GM18519 (cell line): ENCODE results near the gene POMT2.
"Not testable (repeated sequence)": the region's sequence is repeated elsewhere in the genome, so short reads cannot be mapped to it uniquely, and the experiment has no call there.

ENCODE experiments used
- ATAC-seq: cut with Tn5 transposase; IDR thresholded peaks from one replicate; pipeline ENCODE4 v1.9.1; 2021; ENCODE audit warnings: mild to moderate bottlenecking, moderate library complexity; ENCODE audit not compliant: unreplicated experiment, low FRiP score

The POMT2 gene

GRCh38 chr14:77325746-77326094, 5.0 kb upstream of the POMT2 start:
- no peak for ATAC-seq

DNA sequence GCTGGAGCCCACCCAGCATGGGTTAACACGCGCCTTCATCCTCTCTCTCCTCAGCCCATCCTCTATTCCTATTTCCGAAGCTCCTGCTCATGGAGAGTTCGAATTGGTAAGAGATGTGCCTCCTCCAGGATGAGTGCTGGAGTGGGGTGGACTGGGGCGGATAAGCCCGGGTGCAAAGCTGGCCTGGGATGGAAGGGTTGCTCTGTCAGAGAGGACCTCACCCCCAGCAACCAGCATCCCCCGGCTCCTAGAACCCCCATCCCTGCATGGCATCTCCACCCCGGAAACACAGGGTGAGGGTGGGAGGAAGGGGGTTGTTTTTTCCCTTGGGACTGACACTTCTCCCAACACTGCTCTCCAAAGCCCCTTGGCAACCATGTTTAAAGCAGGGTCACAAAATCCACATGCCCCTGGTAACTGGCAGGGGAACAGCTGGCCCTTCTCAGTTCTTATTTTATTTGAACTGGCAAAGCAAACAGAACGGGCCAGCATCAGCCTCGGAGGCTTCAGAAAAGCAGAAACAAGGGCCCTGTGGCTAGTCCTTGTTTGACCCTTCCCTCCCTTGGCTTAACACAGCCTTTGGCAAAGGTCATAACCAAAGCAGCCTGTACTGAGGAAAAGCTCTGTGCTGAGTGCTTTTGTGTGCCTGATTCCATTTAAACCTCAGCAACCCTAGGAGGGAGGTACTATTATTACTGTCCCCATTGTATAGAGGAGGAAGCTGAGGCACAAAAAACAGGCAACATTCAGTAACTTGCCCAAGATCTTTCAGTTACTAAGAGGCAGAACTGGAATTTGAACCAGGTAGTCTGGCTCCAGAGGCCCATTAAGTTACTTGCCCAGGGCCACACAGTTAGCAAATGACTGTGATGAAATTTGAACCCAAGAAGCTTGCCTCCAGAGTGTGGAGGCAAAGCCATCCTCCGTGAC, 4.4 kb upstream of the POMT2 start:
- ATAC-seq, result no peak

DNA sequence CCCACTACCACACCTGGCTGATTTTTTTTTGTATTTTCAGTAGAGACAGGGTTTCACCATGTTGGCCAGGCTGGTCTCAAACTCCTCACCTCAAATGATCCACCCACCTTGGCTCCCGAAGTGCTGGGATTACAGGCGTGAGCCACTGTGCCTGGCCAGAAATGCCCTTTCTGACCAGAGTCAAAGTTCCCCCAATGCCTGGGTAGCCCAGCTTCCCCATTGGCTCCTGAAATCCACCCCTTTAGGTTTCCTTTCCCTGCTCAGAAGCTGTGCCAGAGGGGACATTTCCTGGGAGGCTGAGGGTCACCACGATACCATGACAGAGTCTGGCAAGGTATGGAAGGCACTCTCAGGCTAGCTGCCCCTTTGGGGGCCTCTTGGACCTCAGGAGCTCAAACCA, 3.6 kb upstream of the POMT2 start:
- no peak for ATAC-seq

DNA sequence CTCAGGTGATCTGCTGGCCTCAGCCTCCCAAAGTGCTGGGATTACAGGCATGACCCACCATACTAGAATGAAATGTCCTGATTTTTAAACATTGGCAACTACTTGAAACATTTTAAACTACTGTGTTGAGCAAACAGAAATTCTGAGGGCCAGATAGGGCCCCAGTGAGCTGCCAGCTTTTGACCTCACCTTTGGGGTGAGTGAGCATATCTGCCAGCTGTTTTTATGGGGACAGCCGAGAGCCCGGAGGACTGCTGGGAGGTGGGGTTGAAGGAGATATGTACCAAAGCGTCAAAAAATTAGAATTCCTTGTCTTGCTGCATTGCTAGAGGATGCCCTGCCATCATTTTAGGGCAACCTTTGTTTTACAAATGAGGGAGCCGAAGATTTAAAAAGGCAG, 2.9 kb upstream of the POMT2 start:
- no peak for ATAC-seq

- ATAC-seq, result no peak
Measured at GRCh38 chr14:77322951-77323350, 2.3 kb upstream of the POMT2 start.

DNA sequence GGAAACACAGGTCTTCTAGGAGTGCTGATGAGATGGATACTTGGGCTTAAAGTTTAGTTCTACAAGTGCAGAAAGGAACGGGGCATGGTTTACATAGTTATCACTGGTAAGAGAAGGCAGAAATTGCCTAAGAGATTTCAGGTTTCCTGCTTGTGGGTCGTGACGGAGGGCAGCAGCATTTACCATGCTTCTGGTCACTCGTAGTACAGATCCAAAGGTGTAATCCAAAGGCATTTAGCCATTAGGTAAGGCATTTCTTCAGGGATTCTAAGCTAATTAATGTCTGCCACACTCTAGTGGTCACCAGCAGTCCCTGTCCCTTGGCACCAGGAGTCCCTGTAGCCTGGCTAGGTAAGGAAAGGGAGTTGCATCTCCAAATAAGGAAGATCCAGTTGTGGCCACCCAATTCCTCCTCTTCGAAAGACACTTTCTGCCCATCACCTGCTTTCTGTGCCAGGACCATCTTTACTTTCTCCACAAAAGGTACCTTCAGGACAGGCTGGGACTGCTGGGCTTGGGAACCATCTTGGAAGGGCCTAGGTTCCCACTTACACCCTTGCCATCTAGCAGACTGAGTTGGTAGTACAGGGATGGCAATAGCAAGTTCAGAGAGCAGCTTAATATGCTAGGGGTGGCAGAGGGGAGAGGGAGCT, 1.7 kb upstream of the POMT2 start:
- no peak for ATAC-seq

- no peak for ATAC-seq
Measured at GRCh38 chr14:77319422-77319821, 1.3 kb downstream of the POMT2 start.

GRCh38 chr14:77318756-77319155, 1.9 kb downstream of the POMT2 start:
- not testable (repeated sequence) for ATAC-seq

GRCh38 chr14:77318006-77318553, 2.6 kb downstream of the POMT2 start:
- no peak for ATAC-seq

DNA sequence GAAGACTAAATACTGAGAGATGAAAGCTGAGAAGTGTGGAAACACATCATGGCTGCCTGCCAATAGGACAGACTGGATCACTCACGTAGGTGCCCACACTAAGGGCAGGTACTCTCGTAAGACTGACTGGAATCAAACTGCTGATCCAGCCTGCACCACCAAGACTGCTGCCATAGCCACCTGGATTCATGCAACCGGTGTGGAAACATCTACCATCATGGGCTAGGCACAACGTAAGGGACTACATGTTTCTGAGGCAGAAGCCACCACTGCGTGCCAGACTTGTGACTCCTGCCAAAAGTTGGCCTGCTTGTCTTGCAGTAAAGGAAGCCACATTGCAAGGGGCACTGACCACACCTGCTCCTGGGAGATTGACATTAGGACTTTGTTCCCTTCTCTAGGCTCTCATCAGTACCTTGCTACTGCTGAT, 3.8 kb downstream of the POMT2 start:
- ATAC-seq, result no peak

- ATAC-seq, result no peak
Measured at GRCh38 chr14:77316195-77316505, 4.5 kb downstream of the POMT2 start.

- ATAC-seq, result no peak
Measured at GRCh38 chr14:77314539-77315457, 5.9 kb downstream of the POMT2 start.

DNA sequence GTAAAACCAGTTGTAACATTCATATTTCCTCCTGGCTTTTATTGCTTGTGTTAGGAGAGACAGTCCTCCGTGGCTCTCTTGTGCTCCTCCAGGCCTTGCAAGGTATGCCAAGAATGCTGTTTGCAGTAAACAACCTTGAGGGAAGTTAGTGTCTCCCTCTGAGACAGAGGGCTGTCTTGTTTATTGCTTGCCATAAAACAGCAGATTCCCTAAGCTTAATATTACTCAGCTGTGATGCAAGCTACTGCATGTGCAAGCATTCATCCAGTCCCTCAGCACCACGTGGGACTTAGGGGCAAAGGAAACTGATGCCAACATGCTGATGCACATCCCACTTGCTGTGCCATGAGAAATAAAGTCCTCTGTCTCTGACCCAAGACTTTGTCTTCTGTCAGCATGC, 6.6 kb downstream of the POMT2 start:
- ATAC-seq, result no peak

GRCh38 chr14:77313371-77313770, 7.3 kb downstream of the POMT2 start:
- no peak for ATAC-seq

DNA sequence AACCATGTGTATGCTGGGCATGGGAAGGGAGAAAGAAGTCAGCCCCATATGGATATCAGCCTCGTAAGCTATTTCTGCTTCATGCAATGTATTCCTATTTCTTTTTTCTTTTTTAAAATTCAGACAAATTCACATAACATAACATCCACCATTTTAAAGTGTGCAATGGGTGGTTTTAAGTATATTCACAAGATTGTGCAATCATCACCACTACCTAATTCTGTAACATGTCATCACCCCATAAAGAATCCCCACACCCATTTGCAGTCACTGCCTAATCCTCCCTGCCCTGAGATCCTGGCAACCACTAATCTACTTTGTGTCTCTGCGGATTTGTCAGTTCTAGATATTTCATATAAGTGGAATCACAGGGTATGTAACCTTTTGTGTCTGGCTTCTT, 9.5 kb downstream of the POMT2 start:
- no peak for ATAC-seq

DNA sequence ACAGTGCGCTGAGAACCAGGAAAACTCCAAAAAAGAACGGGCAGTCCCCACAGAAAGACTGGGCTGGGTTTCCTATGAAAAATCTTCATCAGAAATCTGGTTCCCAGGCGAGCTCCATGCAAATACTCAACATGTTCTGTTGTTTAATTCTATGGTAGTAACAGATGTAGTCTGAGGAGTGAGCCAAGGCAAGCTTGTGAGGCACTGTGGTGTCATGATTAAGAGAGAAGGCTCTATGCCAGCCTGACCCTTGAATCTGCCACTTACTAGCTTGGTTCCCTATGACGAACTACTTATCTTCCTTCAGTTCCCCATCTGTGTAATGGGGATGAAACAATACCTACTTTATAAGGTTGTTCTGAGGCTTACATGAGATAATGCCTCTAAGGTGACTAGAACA, 10.7 kb downstream of the POMT2 start:
- no peak for ATAC-seq

DNA sequence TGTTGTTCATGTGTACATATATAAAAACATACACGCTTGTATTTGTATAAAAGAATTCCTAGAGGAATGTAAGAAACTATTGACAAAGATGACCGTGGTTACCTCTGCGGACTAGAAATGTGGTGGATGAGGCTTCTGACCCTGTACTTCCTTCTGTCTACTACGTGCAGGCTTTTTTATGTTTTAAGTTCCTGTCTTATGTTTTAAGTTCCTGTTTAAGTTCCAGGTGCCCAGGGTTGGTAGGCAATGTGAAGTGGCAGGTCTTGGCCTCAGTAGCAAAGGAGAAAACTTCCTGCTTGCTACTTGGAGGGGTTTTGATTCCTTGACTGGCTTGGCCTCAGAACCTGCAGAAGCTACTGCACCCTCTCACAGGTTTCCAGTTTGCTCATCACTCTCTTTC, 11.6 kb downstream of the POMT2 start:
- no peak for ATAC-seq

- ATAC-seq, result no peak
Measured at GRCh38 chr14:77306851-77307496, 13.7 kb downstream of the POMT2 start.

GRCh38 chr14:77306416-77306815, 14.3 kb downstream of the POMT2 start:
- ATAC-seq, result no peak

DNA sequence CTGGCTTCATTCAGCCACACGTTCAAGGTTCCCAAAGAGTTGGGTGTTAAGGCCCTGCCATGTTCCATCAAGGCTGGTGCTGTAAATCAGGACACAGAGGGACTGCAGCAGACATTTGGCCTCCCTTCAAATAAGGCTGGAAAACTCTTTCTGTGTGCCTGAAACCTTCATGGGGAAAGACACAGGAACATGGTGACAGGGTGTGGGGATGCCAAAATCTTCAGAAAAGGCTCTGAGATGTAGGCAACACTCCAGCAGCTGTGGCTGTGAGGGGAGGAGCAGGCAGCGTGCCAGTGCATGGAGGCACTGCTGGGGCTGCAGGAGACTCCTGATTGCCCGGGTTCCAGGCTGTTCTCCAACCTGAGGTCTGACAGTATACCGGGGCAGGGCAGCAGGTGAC, 15.0 kb downstream of the POMT2 start:
- no peak for ATAC-seq
